GM21723 (cell line): Measurements from ENCODE around the gene CNTN5.
"Not testable (repeated sequence)": the region's sequence is repeated elsewhere in the genome, so short reads cannot be mapped to it uniquely, and the experiment has no call there.

Source experiments
- ATAC-seq: cut with Tn5 transposase; IDR thresholded peaks from one replicate; pipeline ENCODE4 v1.9.1; 2021; ENCODE audit warnings: mild to moderate bottlenecking, moderate library complexity; ENCODE audit not compliant: unreplicated experiment

Gene CNTN5

DNA sequence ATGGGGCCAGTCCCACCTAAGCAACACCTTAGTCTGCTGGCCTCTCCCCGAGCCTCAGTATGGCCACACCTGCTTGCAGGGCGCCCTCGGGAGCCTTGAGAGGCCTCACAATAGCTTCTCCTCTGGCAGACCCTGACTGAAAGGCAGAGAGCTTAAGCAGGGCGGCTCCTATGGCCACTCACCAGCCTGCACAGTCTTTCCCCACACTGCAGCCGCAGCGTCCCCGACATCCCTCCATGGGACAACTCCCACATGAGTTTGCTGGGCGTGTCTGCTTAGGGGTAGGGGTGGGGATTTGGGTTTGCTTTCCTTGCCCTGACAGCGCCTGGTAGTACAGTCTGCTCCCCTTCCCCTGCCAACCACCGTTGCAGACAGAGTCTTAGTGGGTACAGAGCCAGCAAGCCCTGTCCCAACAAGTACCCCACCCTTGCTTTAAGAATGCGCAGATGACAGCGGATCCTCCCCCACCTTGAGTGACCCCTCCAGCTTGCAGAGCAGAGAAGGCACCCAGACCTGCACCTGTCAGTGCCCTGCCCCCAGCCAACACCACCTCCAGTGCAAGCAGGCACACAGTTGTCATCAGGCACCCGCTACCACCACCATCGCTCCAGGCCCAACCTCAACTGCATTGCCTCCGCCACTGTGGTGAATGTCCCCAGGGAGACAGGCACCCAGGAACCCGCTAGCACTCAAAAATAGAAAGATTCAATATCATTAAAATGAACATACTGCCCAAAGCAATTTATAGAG, 1252.5 kb downstream of the CNTN5 start:
- no peak for ATAC-seq

DNA sequence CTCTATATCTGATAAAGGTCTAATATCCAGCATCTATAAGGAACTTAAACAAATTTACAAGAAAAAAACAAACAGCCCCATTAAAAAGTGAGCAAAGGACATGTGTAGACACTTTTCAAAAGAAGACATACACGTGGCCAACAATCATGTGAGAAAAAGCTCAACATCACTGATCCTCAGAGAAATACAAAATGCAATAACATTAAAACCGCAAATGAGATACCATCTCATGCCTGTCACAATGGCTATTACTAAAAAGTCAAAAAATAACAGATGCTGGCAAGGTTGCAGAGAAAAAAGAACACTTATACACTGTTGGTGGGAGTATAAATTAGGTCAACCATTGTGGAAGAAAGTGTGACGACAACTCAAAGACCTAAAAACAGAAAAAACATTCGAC, 1253.7 kb downstream of the CNTN5 start:
- not testable (repeated sequence) for ATAC-seq

DNA sequence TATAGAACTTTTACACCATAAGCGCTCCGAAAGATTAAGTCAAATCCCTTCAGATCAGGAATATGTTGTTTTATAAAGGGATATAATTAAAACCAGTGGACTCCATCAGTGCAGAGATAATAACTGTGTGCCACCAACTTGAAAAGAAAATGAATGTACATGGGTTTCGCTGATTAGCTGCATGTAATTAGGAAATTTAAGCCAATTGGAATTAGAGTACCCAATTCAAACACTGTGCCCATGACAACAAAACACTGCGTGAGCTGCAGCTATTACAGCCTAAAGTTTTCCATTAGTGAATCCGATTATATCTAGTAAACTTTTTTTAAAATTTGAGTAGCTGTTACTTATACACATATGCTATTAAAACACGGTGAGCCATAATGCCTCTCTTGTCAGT, 1274.0 kb downstream of the CNTN5 start:
- no peak for ATAC-seq

DNA sequence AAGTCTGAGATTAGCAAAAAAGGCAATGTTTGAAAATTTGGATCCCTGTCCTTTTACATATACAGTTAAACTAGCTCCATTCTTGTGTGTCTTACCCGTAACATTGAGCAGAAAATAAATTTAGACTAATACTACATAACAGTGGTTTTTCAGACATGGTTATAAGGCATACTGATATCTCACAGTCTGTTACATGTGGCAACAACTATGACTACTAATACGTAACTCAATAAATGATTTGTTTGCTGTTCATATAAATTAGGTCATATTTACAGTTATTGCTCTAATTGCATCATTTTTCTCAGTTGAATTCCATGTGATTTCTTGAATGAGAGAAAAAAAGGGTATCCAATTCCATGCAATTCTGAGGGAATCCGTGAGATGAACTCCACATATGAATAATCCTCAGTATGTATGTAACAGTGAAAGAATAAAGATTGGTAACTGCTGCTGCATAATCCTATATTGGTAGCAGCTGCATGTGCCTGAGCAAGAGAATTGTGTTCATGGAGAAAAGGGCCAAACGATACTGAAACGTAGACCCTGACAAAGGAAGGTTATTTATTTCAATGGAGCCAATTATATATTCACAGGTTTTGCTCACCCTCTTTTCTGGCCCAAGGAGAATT, 1275.4 kb downstream of the CNTN5 start:
- no peak for ATAC-seq

DNA sequence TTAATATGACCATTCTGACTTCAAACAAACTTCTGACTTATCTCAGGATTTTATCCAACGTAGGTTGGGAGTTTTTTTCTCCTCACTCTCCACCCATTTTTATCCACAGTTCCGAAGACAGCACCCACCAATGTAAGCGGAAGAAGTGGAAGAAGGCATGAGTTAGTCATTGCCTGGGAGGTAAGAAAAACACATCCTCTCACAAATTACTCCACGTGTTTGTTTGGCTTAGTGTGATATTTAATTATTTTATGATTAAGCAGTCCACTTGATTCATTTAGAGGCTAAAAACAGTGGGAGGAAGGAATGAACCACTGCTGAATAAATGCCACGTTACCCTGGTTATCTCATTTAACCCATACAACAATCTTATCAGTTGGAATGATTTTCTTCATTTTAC, 1276.8 kb downstream of the CNTN5 start:
- ATAC-seq = no peak

DNA sequence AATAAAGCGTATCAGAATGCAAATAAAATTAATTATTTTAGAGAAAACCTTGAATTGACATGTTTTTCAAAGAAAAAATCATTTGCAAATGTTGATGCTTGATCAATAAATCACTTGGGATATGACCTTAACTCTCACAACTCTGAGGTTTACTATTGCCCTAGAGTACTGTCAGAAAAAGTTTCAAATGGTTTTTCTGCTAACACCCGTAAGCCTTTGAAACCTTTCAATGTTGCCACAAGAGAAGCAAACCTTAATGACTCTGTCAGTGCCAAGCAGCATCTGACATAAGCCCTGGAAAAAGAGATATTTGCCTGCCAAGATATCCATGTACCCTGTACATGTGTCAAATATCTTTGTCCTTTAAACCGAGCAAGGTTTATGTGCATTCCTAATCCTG, 1282.1 kb downstream of the CNTN5 start:
- ATAC-seq = no peak

DNA sequence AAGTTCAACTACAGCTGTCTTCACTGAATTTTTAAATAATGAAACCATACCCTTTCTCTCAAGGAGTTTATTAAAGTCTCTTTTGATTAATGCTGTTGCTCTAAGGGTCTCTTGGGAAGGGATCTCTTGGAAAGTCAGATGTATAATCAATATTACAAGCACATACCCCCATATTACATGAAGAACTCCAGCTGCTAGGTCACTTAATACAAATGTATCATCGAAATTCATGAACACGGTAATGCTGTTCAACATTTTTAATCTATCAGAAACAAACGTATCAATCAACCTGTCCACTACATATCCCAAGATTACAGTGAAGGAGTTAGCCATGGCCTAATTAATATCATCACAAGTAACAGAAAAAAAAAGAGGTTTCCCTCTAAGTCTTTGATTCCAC, 1283.1 kb downstream of the CNTN5 start:
- ATAC-seq = no peak

DNA sequence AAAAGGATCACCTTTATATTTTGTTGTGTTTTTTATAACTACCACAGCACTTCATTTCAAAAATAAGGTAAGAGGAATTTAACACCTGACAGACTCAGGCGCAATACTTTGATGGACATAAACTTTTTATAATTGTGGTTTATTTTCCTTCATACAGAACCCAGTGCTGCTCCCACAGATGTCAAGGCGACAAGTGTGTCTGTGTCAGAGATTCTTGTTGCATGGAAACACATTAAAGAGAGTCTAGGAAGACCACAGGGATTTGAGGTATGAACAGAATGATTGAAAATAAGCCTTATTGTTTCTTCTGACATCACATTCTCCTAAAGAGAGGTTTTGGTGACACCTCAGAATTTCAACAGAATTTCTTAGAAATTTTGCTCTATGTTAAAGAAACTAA, 1287.5 kb downstream of the CNTN5 start:
- ATAC-seq = no peak

DNA sequence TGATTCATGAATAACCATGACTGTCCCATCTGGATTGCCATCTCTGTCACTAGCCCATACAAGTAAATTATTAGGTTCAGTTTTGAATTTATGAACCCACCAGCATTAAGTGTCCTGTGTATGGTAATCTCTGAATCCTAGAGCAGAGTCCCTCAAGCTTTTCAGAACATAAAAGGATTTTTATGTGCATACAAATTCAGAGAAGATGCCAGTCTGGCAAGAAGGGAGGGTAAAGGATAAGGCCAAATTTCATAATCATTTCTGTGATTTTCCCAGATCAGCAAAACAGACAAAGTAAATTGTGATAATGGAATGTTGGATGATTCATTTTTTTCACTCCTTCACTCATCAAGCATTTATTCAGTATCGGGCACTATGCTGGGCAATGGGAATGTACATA, 1295.2 kb downstream of the CNTN5 start:
- no peak for ATAC-seq

DNA sequence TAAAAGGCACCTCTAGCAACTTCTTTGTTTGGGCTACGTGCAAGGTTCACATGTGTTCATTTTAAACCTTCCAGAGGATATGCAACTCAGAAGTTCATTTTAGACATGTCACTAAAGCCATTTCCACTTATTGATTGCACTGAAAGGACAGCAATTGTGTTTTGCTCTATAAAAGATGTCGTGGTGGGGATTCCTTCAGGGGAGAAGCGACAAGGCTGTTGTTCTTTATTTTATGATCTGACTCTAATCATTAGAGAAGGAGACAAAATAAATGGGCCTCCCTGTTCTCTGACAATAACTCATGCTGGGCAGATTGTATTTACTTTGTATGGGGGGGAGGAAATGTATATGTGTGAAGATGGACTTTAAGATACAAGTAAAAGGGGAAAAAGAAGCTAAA, 1296.2 kb downstream of the CNTN5 start:
- ATAC-seq = no peak

DNA sequence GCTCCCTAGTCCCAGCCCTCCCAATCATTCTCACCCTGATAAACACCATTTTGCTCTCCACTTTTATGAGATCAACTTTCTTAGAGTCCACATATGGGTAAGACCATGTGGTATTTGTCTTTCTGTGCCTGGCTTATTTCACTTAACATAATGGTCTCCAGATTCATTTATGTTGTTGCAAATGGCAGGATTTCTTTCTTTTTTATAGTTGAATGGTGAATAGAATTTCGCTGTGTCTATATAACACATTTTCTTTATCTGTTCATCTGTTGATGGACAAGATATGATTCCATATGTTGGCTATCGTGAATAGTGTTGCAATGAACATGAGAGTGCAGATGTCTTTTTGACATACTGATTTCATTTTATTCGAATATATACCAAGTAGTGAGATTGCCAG, 1298.9 kb downstream of the CNTN5 start:
- ATAC-seq = no peak

DNA sequence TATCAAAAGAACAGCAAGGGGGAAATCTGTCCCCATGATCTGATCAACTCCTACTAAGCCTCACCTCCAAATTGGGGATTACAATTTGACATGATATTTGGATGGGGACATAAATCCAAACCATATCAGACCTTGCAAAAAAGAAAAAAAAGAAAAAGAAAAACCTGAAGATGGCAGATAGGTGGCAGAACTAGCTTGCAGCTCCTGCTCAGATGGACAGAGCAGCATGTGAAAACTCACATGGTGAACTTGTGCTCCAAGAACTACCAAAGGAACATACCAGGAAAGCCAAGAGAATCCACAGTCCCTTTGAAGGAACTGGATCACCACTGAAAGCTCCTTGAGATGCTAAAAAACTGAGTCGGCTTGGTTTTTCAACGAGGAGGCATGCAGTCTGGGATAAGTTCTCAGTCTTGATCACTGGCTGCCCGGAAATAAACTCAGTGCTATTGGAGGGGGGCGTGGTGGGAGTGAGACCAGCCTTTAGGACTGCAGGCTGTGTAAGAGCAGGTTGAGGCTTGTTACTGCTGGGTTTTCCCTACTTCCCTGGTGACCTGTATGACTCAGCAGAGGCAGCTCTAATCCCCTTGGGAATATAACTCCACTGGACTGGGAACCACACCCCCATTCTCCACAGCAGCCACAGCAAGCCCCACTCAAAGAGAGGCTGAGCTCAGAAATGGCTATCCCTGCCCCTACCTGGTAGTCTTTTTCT, 1308.0 kb downstream of the CNTN5 start:
- ATAC-seq = no peak

DNA sequence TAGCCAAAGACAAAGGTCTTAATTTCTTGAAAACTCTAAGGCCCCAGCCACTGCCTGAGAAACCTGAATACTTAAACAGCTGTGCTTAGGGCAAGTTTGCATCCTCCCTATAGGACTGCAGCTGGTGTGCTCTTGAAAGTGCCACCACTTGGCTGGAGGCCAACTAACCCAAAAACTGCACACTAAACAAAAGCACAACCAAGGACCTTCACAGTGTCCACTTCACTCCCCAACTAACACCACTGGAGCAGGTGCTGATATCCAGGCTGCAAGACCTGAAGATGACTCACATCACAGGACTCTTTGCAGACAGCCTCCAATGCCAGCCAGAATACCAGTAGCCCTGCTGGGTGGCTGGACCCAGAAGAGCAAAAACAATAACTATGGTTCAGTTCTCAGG, 1308.6 kb downstream of the CNTN5 start:
- ATAC-seq = no peak

DNA sequence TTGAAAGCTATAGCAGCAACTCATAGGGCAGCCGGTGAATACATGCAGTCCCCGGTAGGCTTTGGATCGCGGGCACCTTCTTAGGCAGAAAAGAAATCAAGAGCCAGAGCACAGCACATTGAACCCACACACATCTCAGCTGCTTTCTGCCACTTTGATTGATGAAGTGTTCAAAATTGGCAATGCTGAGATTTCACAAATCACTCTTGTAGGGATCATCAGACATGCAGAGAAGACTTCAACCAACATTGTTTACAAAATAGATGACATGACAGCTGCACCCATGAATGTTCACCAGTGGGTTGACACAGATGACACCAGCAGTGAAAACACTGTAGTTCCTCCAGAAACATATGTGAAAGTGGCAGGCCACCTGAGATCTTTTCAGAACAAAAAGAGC, 1316.1 kb downstream of the CNTN5 start:
- no peak for ATAC-seq

DNA sequence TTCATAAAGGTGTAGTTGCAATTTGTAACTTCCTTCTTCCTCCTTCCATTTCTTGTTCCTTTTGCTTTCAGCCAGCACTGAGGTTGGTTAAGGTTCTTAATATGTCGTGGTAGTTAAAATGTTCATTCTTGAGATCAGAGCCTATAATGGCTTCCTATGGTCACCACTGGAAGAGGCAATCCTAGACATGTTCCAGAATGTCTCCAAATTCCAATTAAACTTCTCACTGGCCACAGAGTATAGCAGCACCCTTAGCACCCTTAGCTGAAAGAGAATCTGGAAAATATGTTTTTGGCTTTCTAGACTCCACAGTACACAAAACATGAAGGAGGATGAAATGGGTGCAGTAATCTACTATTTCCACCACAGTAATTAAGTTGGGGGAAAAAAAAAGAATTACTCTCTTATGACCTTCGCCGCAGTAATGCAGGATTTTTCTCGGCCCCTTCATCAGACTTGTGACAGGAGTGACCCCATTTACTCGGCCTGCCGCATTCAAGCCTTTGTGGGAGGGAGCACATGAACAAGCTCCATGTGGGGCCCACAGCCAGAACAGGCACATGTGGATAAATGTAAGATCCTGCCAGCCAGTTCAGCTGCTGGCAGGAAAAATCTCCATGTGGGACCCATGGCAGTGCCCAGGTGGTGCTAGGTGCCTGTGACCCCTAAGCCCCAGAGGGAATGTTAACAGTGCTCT, 1317.5 kb downstream of the CNTN5 start:
- ATAC-seq = no peak

DNA sequence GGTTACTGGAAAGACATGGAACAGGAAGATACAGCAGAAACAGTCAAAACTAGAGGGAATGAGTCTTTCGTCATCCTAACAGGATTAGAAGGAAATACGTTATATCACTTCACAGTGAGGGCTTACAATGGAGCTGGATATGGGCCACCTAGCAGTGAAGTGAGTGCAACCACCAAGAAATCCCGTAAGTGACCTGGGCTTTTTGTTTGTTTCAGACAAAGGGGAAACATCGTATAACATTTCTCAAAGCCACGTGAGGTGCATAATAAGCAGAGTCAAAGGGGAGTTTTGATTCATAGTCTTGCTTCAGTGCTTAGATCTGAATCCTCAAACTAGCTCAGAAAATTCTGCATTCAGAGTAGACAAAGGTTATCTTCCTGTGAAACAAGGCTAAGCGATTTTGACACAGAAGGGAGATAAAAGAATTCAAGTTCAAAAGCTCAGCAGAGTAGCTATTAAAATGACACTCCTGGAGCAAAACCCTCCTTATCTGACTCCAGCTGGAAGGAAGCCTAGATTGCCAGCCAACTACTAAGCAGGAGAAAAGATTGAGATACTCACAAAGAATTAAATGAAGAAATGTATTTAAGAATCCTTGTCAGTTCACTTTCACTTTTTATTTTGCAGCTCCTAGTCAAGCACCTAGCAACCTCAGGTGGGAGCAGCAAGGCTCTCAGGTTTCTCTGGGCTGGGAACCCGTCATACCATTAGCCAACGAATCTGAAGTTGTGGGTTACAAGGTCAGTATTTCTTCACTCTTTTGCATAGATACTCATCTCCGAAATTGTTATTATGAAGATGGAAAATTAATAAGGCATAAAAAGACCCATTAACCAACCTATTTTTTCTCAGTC, 1319.9 kb downstream of the CNTN5 start:
- no peak for ATAC-seq

DNA sequence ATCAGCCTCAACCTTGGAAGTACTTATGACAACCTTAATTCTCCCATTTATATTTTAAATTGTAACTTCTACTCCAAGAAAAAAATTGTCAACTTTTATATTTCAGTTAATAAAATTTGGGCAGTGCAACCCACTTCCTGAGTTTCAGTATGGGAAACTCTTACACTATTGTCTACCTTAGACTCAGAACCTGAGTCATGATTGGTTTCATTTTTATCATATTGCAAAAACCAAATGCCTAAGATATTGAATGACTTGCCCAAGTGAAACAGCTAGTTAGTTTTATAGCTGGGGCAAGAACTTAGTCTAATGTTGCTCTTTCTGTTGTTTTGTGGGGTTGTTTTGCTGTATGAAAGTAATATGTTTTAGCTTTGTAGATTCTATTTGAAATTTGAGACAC, 1332.3 kb downstream of the CNTN5 start:
- no peak for ATAC-seq

DNA sequence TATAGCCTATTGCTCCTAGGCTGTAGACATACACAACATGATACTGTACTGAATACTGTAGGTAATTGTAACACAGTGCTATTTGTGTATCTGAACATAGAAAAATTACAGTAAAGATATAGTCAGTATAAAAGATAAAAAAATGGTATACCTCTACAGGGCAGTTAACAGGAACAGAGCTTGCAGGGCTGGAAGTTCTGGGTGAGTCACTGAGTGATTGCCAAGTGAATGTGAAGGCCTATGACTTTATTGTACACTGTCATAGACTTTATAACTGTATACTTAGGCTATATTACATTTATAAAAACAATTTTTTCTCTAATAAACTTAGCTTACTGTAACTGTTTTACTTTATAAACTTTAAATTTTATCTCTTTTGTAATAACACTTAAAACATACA, 1334.0 kb downstream of the CNTN5 start:
- ATAC-seq = no peak

DNA sequence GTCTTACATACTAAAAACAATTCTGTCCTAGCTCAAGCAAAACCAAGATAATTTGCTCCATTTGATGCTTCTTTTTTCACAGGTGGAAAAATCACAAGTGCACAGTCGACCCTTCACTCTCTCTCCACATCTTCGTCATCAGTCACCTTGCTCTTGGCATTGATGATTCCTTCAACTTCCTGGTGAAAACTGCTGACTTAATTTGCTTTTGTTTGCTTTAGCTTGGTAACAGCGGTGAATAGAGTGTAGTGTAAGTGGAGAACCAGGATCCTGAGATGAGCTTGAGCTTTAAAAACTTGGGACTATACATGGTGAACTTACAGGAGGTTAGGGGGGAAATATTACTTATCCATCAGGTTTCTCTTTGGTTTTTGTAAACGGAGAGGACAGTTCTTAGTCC, 1335.3 kb downstream of the CNTN5 start:
- ATAC-seq = no peak

DNA sequence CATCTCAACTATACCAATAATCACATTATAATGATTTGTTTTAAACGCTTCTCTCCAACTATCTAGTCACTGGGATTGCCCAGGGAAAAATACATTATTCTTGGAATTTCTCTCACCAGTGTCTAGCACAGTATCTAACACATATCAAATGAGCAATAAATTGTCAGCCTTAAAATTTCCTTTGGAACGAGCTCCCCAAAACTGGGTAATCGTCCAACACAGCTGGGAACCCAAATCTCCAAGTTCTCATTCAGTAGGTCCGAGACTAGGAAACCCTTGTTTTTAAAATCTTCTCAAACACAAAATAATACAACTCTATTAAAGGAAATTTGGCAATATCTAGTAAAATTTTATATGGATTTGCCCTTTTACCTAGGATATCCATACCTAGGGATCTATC, 1338.5 kb downstream of the CNTN5 start:
- no peak for ATAC-seq

DNA sequence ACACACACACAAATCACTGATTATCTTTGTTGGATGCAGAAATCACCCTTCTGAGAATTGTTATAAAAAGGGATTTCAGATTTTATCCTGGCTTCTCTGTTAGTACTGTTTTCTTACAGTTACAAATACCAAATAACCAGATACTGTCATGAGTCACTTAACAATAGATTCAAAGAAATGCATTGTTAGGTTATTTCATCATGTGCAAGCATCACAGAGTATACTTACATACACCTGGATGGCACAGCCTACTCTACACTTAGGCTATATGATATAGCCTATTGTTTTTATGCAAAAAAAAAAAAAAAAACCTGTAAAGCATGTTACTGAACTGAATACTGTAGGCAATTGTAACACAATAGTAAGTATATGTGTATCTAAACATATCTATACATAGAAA, 1347.1 kb downstream of the CNTN5 start:
- ATAC-seq = no peak
